Omental fat pad (tissue), 4 donors: ENCODE results near the gene MEAF6. TPM values are rescaled to one million over a fixed set of nuclear protein-coding genes. Genes with fewer than 3 reads are reported as not detected.

Experiments
- ATAC-seq: fragments of 150-250 bp; one replicate; pipeline ENCODE4 v1.9.1; 2016; ENCODE audit warnings: mild to moderate bottlenecking, moderate library complexity; ENCODE audit not compliant: low FRiP score
- DNase-seq: peaks from one replicate; pipeline ENCODE4 v3.0.0-alpha.2; 2019; ENCODE audit warnings: low spot score
- small RNA-seq: library from RNA; depleted of rRNA; stranded (forward); fragments of <200 nt; gene quantifications from one replicate; pipeline ENCODE3, GENCODE V24; 2016
- total RNA-seq, 4 donors: library from RNA; depleted of rRNA; stranded (reverse); fragments of >200 nt; gene quantifications; one replicate each; pipeline ENCODE4 v1.1.0, GENCODE V29; 2016
- TF ChIP-seq, protein P1 (sequence below), 3 donors: fragments of 450-650 bp; IDR thresholded peaks; one replicate each; pipeline ENCODE4 v1.5.1; 2016 to 2017; ENCODE audit warnings: antibody characterized with exemption in 3 of 3, mild to moderate bottlenecking in 3 of 3, moderate library complexity in 2 of 3

MEAF6 gene
- total RNA-seq, 4 donors from 2014 or later = 56.2 to 87.2 (median 61.5) TPM

GRCh38 chr1:37446874-37447273 is 67.7 kb downstream of the MEAF6 start:
- TF ChIP-seq, protein P1, sequence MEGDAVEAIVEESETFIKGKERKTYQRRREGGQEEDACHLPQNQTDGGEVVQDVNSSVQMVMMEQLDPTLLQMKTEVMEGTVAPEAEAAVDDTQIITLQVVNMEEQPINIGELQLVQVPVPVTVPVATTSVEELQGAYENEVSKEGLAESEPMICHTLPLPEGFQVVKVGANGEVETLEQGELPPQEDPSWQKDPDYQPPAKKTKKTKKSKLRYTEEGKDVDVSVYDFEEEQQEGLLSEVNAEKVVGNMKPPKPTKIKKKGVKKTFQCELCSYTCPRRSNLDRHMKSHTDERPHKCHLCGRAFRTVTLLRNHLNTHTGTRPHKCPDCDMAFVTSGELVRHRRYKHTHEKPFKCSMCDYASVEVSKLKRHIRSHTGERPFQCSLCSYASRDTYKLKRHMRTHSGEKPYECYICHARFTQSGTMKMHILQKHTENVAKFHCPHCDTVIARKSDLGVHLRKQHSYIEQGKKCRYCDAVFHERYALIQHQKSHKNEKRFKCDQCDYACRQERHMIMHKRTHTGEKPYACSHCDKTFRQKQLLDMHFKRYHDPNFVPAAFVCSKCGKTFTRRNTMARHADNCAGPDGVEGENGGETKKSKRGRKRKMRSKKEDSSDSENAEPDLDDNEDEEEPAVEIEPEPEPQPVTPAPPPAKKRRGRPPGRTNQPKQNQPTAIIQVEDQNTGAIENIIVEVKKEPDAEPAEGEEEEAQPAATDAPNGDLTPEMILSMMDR (IDR thresholded peaks at IDR 0.05) = no peak
- DNase-seq (no peak), ATAC-seq (no peak)

- DNase-seq (no peak), ATAC-seq (no peak)
- TF ChIP-seq, protein P1 (IDR thresholded peaks at IDR 0.05) = no peak
These were observed 71.9 kb downstream of the MEAF6 start for GRCh38 chr1:37442644-37443043.

Small RNAs within 50 kb of the gene (small RNA-seq; reads per million reads assigned to genes)
- gene AL034379.1 (not detected), gene MIR5581 (not detected)

Other genes starting within 250 kb of the MEAF6 start
- gene ZC3H12A, start 40.2 kb downstream of the MEAF6 start, total RNA-seq = 100 to 1,000 TPM in 1 of 4 donors, 10 to 100 TPM in 2, 1 to 10 TPM in 1; 9.9 to 137 (median 30.4) TPM
- 10 to 100 TPM; 11.6 to 27.6 (median 15.7) TPM for gene SNIP1, start 39.5 kb upstream of the MEAF6 start, total RNA-seq
- 1 to 10 TPM; 4.9 to 7.6 (median 6.5) TPM for gene DNALI1, start 42.2 kb upstream of the MEAF6 start, total RNA-seq
- 100 to 1,000 TPM in 1 of 4 donors, 10 to 100 TPM in 3; 39.6 to 142 (median 48.1) TPM for gene GNL2, start 81.2 kb upstream of the MEAF6 start, total RNA-seq
- 10 to 100 TPM in 3 of 4 donors, 1 to 10 TPM in 1; 1.7 to 47.3 (median 13.5) TPM for gene RSPO1, start 120.1 kb upstream of the MEAF6 start, total RNA-seq
- 1 to 10 TPM in 1 of 4 donors, under 1 TPM in 2, not detected in 1; 0.28 to 1.7 (median 0.63) TPM for gene CDCA8, start 177.8 kb upstream of the MEAF6 start, total RNA-seq